ACC112 (cell line): ENCODE results near the gene NOTUM.
A peak's percentile ranks its signal among the peaks of the same experiment; 100 is the strongest.

ENCODE experiments used
- H2AFZ ChIP-seq: fragments of 200-600 bp; sonication (generic); one replicate; pipeline ENCODE4 v1.6.0; 2017; ENCODE audit warnings: antibody characterized with exemption, low read length; ENCODE audit not compliant: unreplicated experiment
- H3K27ac ChIP-seq: fragments of 200-600 bp; sonication (generic); 2 replicates; pipeline ENCODE4 v1.5.1; 2014; ENCODE audit warnings: low read depth, mild to moderate bottlenecking, antibody characterized with exemption, low read length, moderate library complexity
- H3K27me3 ChIP-seq: fragments of 200-600 bp; sonication (generic); 2 replicates; pipeline ENCODE4 v1.6.1; 2014; ENCODE audit warnings: mild to moderate bottlenecking, antibody characterized with exemption, low read length, moderate library complexity, mixed read lengths; ENCODE audit not compliant: insufficient read depth
- H3K36me3 ChIP-seq: fragments of 200-600 bp; sonication (generic); 2 replicates; pipeline ENCODE4 v1.6.1; 2016; ENCODE audit warnings: mild to moderate bottlenecking, antibody characterized with exemption, low read length, moderate library complexity, mixed read lengths; ENCODE audit not compliant: insufficient read depth
- H3K4me1 ChIP-seq: fragments of 200-600 bp; sonication (generic); one replicate; pipeline ENCODE4 v1.6.1; 2016; ENCODE audit warnings: low read length, mixed read lengths; ENCODE audit not compliant: insufficient read depth, unreplicated experiment, control insufficient read depth
- H3K4me3 ChIP-seq: fragments of 200-600 bp; sonication (generic); 2 replicates; pipeline ENCODE4 v1.5.1; 2014; ENCODE audit warnings: mild to moderate bottlenecking, low read depth, low read length
- H3K79me2 ChIP-seq: fragments of 200-600 bp; sonication (generic); one replicate; pipeline ENCODE4 v1.6.0; 2016; ENCODE audit warnings: low read length; ENCODE audit not compliant: control insufficient read depth, unreplicated experiment, insufficient read depth

The NOTUM gene

DNA sequence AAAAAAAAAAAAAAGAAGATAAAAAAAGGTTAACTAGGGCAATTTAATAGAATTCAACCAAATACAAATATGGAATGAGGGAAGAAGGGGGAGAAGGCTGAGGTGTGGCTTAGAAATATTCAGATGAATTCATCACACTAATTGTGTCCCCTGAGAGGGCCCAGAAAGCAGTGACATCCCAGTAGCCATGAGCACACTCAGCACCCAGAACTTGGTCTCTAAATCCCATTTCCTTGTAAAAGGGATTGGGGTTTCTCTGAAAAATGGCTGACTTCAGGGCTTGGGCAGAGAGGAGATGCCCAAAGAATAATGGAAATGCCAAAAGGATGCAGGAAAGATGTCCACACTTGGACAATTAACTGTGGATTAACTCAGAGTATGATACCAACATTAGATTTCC lies 12.4 kb upstream of the NOTUM start:
- Histone ChIP-seq H3K4me1 (peaks cover 6% of the 10 kb centered on the region), H2AFZ (no peak overlapping the region), H3K36me3 (no peaks in the 10 kb centered on the region), H3K4me3 (no peak overlapping the region), H3K79me2 (no peaks in the 10 kb centered on the region), H3K27me3 (no peaks in the 10 kb centered on the region), H3K27ac (no peak overlapping the region)

DNA sequence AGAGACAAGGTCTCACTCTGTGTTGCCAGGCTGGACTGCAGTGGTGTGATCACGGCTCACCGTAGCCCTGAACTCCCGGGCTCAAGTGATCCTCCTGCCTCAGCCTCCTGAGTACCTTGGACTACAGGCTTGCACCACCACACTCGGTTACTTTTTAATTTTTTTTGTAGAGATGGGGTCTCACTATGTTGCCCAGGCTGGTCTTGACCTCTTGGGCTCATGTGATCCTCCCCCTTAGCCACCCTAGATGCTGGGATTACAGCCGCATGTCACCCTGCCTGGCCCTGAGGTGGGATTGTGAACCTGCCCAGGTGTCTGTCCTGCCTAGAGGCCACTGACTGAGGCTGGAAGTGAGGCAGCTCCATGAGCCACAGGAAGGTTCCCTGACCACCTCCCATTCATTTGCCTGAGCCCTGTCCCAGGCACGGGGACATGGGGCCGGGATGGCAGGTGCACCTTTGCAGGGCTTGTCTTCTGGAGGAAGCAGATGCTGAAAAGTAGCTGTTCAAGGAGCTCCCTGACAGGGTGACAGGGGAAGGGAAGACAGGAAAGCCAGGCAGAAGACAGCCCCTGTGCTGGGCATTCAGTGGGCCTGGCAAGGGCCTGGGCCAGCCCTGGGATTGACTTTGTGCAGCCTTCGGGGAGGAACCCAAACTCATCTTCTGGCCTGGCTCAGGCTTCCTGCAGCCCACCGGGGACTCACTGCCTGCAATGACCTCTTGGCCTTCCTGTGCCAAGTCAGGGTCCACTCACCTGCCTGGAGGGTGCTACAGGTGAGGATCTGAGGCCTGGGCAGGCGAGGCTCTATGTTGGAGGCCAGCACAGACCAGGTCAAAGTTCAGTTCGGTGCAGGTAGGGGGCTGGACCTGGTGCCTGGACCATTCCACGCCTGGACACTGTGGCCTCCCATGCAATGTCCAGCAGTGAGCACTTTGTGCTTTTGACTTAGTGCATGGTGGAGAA lies 8.1 kb upstream of the NOTUM start:
- no peak overlapping the region for H3K27ac ChIP-seq
- peaks cover 3% of the 10 kb centered on the region for H3K4me1 ChIP-seq
- H3K27me3 ChIP-seq = peaks cover 4% of the 10 kb centered on the region; the same call in 1 of the 2 replicates
- H3K4me3 ChIP-seq = no peak overlapping the region
- H2AFZ ChIP-seq = no peak overlapping the region
- H3K79me2 ChIP-seq = no peaks in the 10 kb centered on the region
- no peaks in the 10 kb centered on the region for H3K36me3 ChIP-seq

DNA sequence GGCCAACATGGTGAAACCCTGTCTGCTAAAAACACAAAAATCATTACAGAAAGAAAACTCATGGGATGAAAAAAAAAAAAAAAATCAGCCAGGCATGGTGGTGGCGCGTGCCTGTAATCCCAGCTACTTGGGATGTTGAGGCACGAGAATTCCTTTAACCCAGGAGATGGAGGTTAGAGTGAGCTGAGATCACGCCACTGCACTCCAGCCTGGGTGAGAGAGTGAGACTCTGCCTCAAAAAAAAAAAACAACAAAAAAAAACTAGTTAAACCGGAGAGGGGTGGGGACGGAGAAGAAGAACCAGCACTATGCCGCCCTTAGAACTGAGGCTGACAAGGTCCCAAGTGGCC lies 7.4 kb upstream of the NOTUM start:
- Histone ChIP-seq H3K79me2 (no peaks in the 10 kb centered on the region), H3K4me3 (peak overlapping the region; percentile 20; the same call in 1 of the 2 replicates), H3K27ac (no peak overlapping the region), H2AFZ (no peak overlapping the region), H3K36me3 (no peaks in the 10 kb centered on the region), H3K27me3 (peaks cover 11% of the 10 kb centered on the region; the same call in 1 of the 2 replicates), H3K4me1 (peaks cover 3% of the 10 kb centered on the region)

DNA sequence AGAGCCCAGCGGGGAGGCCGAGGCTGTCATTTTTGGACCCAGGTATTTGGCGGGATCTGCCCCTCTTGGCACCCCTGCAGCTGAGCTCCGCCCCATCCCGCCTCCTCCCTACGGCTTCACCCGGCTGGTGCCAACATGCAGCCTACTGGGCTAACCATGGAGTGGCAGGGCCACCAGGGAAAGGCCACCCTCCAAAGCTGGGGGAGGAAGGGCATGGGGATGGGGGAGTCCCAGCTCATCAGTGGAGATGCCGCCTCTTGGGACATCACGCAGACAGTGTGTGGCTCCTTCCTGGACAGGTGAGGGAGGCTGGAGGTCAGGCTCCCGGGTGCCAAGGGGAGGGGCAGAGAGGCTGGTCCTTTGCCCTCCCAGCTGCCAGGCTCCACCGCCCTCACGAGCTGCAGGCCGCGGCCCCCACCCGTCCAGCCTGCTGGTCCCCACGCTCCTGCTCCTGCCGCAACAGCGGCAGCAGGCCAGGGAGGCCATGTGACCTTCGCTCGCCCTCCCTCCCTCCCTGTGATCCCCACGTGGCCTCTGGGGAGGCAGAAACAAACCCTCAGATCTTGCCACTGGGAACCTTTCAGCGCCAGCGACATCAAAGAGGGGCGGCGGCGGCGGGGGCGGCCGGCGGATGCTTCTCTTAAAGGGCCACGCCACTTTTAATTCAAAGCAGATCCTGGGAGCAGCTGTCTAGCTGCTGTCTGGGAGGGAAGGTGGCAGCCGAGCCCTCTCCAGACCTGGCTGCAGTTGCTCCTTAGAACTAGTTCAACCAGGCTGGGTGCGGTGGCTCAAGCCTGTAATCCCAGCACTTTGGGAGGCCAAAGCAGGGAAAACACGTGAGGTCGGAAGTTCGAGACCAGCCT lies 6.8 kb upstream of the NOTUM start:
- Histone ChIP-seq H3K4me3 (peak overlapping the region; percentile 20; the same call in 1 of the 2 replicates), H3K27me3 (peaks cover 16% of the 10 kb centered on the region; the same call in 1 of the 2 replicates), H3K79me2 (no peaks in the 10 kb centered on the region), H2AFZ (no peak overlapping the region), H3K27ac (no peak overlapping the region), H3K36me3 (no peaks in the 10 kb centered on the region), H3K4me1 (peaks cover 3% of the 10 kb centered on the region)

DNA sequence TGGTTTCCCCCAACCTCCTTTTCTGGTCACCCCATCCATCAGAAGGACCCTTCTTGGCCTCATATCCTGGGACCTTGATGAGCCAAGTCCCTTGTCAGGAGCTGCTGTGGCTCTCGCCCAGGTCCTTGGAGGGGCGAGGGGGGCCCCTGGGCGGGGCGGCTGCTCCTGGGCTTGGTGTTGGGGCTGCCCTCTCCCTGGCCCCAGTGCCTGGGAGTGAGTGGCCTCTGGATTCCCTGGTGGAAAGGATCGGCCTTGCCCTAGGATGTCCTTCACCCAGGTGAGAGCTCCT lies 6.2 kb upstream of the NOTUM start:
- no peak overlapping the region for H3K4me3 ChIP-seq
- H3K79me2 ChIP-seq = no peaks in the 10 kb centered on the region
- peaks cover 3% of the 10 kb centered on the region for H3K4me1 ChIP-seq
- H2AFZ ChIP-seq = no peak overlapping the region
- no peak overlapping the region for H3K27ac ChIP-seq
- no peaks in the 10 kb centered on the region for H3K36me3 ChIP-seq
- H3K27me3 ChIP-seq = peaks cover 21% of the 10 kb centered on the region

DNA sequence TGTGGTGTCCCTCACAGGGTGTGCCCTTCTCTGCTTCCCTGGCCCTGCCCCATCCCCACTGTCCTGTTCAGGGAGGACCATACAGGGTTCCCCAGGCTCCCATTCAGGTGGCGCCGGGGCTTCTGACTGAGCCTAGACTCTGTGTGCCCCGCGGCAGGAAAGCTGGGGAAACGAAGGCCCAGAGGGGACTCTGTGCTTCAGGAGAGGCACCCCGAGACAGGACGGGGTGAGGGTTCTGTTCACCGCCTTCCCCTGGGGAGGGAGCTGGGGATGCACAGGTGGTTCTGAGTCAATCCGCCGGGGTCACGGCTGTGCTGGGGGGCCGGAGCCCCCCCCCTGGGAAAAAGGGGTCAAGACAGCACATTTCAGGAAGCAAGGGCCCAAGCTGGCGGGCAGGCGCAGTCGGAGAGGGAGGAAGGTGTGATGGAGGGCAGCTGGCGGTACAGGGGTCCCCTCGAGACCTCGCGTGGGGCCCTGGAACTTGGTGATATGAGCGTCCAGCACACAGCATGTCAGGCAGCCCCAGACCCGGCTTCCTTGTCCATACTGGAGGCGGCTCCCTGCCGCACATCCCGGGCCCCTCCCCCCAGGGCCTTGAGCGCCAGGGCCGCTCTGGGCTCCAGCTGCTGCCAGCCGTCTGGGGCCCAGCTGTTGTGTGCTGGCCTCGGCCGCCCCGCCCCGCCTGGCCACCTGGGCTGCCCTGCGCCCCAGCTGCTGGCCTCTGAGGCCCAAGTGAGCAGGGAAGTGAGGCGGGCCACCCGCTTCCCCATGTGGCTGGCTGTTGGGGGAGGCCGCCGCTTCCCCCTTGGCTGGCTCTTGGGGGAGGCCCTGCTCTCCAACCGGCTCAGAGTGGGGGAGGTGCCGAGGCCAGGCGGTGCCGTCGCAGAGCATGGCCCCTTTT lies 5.6 kb upstream of the NOTUM start:
- H2AFZ ChIP-seq = no peak overlapping the region
- H3K4me1 ChIP-seq = peaks cover 3% of the 10 kb centered on the region
- H3K4me3 ChIP-seq = no peak overlapping the region
- no peaks in the 10 kb centered on the region for H3K79me2 ChIP-seq
- H3K27ac ChIP-seq = no peak overlapping the region
- peaks cover 27% of the 10 kb centered on the region for H3K27me3 ChIP-seq
- H3K36me3 ChIP-seq = no peaks in the 10 kb centered on the region

DNA sequence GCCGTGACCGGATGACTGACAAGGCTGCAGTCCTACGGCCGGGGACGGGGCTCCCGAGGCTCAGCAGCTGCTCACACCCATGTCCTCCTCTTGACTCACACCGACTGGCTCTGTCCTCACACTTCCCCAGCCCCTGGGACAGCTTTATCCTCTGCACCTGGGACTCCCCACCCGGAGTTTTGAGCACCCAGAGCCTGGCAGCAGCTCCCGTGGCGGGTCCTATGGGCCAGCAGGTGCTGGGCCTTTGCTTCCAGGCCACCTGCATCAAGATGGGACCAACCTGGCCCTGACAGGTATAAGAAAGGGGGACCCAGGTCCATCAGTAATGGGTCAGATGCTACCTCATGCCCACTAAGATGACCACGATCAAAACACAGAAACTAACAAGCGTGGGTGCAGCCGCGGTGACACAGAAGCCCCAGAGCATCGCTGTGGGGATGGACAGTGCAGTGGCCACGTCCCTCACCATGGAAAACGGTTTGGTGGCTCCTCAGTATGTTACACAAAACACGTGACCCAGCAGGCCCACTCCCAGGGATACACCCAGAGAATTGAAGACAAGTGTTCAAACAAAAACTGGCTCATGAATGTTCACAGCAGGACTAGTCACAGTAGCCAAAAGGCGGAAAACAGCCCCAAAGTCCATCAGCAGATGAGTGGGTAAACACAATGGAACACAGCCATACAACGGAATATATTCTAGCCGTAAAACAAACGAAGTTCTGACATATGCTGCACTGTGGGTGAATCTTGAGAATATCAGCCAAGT lies 3.3 kb upstream of the NOTUM start:
- Histone ChIP-seq H3K4me3 (no peak overlapping the region), H3K79me2 (no peaks in the 10 kb centered on the region), H3K36me3 (no peaks in the 10 kb centered on the region), H2AFZ (no peak overlapping the region), H3K4me1 (peaks cover 3% of the 10 kb centered on the region), H3K27ac (no peak overlapping the region), H3K27me3 (peaks cover 43% of the 10 kb centered on the region)

DNA sequence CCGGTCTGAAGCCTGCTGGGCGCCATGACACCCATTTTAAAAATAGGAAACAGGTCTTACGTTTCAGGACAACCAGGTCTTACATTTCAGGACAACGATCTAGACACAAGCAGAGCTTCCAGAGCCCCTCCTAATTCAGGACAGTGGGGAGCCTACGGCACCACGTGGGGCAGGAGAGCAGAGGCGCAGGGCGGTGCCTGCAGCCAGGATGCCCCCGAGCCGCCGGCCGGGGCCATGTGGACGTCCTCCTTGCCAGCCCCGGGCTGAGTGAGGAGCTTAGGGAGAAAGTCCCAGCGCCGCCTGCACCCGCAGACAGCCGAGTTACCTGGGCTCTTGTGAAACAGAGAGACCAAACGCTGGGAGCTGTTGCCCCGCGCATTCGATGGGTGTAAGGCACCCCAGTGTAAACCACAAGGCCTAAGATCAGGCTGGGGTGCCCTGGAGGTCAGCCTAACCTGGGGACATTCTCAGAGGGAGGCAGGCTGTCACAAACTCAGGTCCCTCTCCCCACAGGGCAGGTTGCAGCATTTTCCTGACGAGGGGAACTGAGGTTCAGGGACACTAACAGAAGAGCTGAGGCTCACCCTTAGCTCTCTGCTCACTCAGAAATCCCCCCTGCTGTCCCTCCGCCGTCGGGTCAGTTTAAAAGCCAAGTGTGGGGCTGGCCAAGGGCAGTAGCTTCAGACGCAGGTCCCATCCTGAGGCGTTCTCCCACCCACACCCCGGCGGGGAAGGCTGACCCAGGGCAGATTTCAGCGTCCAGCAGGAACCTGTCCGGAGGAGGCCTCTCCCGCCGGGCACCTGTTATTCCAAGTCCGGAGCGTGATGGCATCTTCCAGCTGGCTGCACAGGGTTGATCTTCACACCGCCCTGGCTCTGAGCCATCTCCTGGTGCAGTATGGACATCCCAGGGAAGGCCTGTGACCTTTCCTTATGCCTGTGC lies 1.8 kb upstream of the NOTUM start:
- H3K79me2 ChIP-seq = no peaks in the 10 kb centered on the region
- H3K36me3 ChIP-seq = no peaks in the 10 kb centered on the region
- peaks cover 3% of the 10 kb centered on the region for H3K4me1 ChIP-seq
- no peak overlapping the region for H3K27ac ChIP-seq
- no peak overlapping the region for H3K4me3 ChIP-seq
- H2AFZ ChIP-seq = no peak overlapping the region
- peaks cover 57% of the 10 kb centered on the region for H3K27me3 ChIP-seq
